H1 (cell line): ENCODE results near the gene YBX2. TPM values are rescaled to one million over a fixed set of nuclear protein-coding genes. Genes with fewer than 3 reads are reported as not detected.

ENCODE experiments used
- RNF2 ChIP-seq: fragments of 200-900, 300-1000 bp; sonication (generic); IDR thresholded peaks from 2 replicates; pipeline ENCODE4 v1.7.1; 2016; ENCODE audit warnings: borderline replicate concordance, low read depth, mild to moderate bottlenecking, antibody characterized with exemption, low read length; ENCODE audit not compliant: poor library complexity, severe bottlenecking; ENCODE audit errors: missing control alignments
- polyA plus RNA-seq, 7 experiments: library from polyadenylated mRNA; depleted of rRNA in 3 of 7; stranded (reverse) in 5 of 7; unstranded in 2 of 7; fragments of >200 nt in 5 of 7; fragments of 200-250 nt in 2 of 7; gene quantifications; 1 replicate in 5 of 7; 2 replicates in 1 of 7; 4 replicates in 1 of 7; pipeline versions ENCODE4 v1.2.1 to v1.2.3, GENCODE V29; 2011 to 2013; ENCODE audit warnings: missing spikeins in 2 of 7, mixed read lengths in 2 of 7
- total RNA-seq: library from RNA; stranded (reverse); fragmentation: NEBNext Ultra II Directional; extraction: Animal tissue kit (Norgen Biotek cat#: 25700); gene quantifications from 2 replicates; pipeline ENCODE4 v1.2.1, GENCODE V29; 2021

Gene YBX2
- total and polyA plus RNA-seq, 2 of the 8 experiments (the other 6 are each of a cell fraction or from before 2014, with no cell fraction given): 19.2 to 30.5 TPM

DNA sequence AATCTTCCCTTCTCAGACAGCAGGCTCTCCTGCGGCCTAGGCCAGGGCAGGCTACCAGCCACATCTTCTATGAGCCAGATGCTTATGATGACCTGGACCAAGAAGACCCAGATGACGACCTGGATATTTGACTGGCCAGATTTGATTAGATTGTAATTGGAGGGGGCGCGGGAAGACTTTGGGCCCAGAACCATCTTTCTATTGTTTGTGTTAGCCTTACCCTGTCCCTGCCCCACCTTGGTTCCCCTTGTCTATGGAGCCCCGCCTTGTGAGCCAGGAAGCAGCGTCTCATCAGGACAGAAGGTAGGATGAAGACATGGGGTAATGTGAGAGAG is 34.9 kb downstream of the YBX2 start (continued):
- no peak for TF ChIP-seq RNF2
